Renal cortical epithelial cell (primary cell): Measurements from ENCODE around the gene SYTL4. TPM values are rescaled to one million over a fixed set of nuclear protein-coding genes. Genes with fewer than 3 reads are reported as not detected.
"Not testable (repeated sequence)": the region's sequence is repeated elsewhere in the genome, so short reads cannot be mapped to it uniquely, and the experiment has no call there.

ENCODE experiments used
- DNase-seq: peaks from one replicate; pipeline ENCODE4 v3.0.0-alpha.2; 2011; ENCODE audit warnings: low read depth
- total RNA-seq: library from RNA; depleted of rRNA; stranded (reverse); fragments of >200 nt; gene quantifications from 2 replicates; pipeline ENCODE4 v1.2.3, GENCODE V29; 2014

SYTL4 gene
- 7.1 and 8.6 TPM in 2 replicates for total RNA-seq

DNA sequence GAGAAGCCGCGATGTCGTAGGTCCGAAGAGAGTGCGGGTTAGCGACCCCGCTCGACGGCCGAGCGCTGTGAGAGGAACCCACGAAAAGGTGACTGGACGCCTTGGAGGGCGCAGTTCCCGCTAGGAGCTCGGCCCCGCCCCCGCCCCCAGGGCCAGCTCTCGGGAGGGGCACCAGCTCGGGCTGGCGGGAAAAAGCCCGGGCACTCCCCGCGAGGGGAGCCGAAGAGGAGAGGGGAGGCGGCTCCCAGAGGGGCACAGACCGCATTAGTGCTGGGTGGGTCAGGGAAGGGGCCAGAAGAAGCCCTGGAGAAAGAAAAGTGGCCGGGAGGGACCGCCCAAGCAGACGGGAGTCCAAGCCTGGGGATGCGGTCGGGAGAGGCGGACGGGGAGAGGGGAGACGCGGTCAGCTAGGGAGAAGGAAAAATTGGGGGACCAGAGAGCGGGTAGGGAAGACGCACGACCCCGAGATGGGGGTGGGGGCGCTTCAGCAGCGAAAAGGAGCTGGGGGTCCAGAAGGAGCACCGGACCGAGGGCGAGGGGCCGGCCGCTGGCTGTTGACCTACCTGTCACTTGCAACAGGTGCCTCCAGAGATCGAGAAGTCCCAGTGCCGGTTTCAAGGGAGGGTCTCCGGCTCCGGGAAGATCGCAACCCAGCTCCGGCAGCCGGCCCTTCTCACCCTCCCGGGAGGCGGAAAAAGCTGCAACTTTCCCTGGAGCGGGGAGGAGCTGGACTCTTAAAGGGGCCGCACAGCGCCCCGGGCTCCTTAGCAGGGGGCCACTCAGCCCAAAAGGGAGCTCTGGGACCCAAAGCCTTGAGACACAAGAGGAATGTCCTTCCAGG, at the start of gene SYTL4:
SYTL4 (minus strand) TSS at position 681 of the 841 bp plus-strand sequence. CDS start 30,084 bp downstream, outside the sequence.
- DNase-seq, result no peak

DNA sequence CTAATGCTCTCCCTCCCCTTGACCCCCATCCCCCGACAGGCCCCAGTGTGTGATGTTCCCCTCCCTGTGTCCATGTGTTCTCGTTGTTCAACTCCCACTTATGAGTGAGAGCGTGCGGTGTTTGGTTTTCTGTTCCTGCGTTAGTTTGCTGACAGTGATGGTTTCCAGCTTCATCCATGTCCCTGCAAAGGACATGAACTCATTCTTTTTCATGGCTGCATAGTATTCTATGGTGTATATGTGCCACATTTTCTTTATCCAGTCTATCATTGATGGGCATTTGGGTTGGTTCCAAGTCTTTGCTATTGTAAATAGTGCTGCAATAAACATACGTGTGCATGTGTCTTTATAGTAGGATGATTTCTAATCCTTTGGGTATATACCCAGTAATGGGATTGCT, 37.5 kb upstream of the SYTL4 start:
- not testable (repeated sequence) for DNase-seq

GRCh38 chrX:100768679-100769338, 36.9 kb upstream of the SYTL4 start:
- peak; percentile 53 for DNase-seq

- DNase-seq, result peak; percentile 28
Measured at GRCh38 chrX:100750883-100751282, 19.0 kb upstream of the SYTL4 start.

DNA sequence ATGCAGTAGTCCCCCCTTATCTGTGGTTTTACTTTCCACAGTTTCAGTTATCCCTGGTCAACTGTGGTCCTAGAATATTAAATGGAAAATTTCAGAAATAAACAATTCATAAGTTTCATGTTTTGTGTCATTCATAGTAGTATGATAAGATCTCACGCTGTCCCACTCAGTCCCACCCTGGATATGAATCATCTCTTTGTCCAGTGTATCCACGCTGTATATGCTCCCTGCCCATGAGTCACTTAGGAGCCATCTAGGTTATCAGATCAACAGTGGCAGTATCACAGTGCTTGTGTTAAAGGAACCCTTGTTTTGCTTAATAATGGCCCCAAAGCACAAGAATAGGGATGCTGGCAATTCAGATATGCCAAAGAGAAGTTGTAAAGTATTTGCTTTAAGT, 16.2 kb upstream of the SYTL4 start:
- DNase-seq, result peak; percentile 2

- DNase-seq, result no peak
Measured at GRCh38 chrX:100747703-100748102, 15.8 kb upstream of the SYTL4 start.

- DNase-seq, result no peak
Measured at GRCh38 chrX:100747090-100747489, 15.2 kb upstream of the SYTL4 start.

DNA sequence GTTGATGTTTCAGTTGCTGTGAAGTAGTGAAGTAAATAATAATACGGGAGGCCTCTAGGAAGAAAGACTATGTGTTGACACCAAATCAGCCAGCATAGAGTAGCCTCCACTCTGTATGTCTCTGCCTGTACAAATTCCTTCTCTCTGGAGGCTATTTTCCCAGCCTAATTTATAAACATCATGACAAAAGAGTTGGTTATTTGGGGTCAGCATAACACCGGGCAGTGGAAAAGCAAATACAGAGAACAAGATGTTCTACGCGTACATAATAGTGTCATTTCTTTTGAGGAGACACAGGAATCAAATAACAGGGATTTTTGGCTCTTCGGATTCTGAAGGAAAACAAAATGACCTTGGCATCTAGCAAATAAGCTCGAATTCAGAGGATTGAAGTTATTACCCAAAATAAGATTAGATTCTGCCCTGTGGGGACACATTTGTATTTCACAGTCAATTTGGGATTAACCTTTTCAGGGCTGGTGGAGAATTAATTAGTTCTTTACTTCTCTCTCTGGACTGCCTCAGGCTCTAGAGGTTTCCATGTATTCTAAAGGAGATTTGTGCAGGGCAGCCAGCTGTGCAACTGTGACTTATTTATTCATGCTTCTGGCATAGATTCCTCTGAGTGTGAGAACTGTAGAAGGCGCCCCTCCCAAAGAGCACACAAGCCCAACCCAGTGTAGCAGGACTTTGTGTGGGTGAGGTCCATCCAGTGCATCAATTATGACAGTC, 14.1 kb upstream of the SYTL4 start:
- peak; percentile 64 for DNase-seq

DNA sequence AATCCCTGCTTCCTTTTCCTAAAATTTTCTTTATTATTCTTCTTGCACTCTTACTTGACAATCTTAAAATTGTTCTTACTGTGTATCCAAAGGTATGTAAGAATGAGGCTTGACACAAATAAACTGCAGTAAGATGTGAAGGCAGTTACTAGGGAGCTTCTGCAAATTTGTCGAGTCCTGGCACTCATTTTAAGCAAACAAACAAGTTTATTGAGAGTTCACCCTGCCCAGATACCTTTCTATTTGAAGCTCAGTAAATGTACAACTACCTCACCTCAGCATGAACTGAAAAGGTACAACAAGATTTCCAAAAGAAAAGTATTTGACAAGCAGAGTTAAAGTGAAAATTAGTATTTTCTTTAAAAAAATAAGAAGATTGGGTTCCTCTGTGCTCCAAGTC, 13.3 kb upstream of the SYTL4 start:
- peak; percentile 1 for DNase-seq

GRCh38 chrX:100743009-100743607, 11.2 kb upstream of the SYTL4 start:
- DNase-seq, result no peak

DNA sequence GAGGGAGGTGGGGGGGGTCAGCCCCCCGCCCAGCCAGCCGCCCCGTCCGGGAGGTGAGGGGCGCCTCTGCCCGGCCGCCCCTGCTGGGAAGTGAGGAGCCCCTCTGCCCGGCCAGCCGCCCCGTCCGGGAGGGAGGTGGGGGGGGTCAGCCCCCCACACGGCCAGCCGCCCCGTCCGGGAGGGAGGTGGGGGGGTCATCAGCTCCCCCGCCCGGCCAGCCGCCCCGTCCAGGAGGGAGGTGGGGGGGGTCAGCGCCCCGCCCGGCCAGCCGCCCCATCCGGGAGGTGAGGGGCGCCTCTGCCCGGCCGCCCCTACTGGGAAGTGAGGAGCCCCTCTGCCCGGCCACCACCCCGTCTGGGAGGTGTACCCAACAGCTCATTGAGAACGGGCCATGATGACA, 7.9 kb downstream of the SYTL4 start:
- not testable (repeated sequence) for DNase-seq

DNA sequence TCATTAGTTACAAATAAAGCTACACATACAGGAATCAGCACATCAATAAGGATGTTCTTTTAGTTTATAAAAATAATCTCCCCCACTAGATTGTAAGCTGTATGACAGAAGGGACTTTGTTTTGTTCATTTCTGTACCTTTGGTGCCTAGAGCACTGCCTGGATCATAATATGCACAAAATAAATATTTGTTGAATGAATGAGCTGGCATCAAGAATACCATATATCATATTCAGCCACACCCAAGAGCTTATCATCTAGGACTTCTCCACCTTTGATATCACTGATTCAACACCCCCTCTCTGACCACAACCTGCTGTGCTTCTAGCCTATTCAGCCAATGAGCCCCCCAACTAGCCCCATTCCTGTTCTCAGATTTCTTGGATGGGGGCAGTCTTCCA, 10.6 kb downstream of the SYTL4 start:
- DNase-seq, result no peak

- DNase-seq, result no peak
Measured at GRCh38 chrX:100720301-100720700, 11.6 kb downstream of the SYTL4 start.

DNA sequence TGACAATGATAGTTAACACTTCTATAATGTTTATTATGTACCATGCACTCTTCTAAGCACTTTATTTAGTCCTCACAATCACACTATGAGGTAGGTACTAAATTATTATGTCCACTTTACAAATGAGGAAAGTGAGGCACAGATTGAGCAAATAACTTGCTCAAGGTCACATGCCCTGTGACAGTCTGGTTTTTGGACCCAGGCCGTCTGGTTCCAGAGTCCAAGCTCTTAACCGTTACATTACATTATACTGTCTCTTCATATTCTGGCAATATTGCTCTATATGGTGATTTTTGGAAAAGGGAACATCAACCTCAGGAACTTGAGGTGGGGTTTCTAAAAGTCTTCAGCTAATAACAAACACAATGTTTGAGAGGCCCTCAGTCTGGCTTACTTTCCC, 12.8 kb downstream of the SYTL4 start:
- no peak for DNase-seq

DNA sequence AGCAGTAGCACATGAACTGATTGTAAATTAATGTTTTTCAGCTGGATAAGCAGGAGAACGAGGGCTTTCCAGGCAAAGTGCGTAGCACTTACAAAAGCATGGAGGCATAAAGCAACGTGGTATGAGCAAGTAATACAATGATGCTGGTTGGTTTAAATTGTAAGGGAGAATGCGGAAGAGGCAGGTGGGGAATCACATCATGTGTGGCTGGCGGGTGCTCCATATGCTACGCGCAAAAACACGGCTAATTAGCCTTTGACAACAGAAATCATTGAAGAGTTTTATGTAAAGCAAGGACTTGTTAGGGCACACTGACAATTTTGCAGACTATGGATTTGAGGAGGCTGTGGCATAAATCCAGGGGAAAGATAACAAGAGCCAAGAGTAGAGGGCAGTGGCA, 14.6 kb downstream of the SYTL4 start:
- DNase-seq, result no peak

DNA sequence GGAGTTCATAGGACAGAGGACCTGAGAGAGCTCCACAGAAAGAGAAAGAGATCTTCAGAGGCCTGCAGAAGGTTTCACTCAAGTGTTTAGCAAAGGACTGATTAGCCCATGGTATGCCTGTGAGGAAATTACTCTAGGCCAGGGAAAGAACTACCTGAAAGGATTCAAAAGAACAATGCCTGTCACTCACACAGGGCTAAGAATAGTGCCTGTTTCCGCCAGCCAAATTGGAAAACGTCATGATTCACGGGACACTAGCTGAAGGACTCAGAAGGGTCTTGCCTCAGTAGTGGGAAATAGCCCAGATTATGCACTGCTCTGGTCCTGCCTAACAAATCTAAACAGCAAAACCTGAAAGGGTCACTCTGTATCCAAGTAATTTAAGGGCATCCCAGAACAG, 21.1 kb downstream of the SYTL4 start:
- no peak for DNase-seq

DNA sequence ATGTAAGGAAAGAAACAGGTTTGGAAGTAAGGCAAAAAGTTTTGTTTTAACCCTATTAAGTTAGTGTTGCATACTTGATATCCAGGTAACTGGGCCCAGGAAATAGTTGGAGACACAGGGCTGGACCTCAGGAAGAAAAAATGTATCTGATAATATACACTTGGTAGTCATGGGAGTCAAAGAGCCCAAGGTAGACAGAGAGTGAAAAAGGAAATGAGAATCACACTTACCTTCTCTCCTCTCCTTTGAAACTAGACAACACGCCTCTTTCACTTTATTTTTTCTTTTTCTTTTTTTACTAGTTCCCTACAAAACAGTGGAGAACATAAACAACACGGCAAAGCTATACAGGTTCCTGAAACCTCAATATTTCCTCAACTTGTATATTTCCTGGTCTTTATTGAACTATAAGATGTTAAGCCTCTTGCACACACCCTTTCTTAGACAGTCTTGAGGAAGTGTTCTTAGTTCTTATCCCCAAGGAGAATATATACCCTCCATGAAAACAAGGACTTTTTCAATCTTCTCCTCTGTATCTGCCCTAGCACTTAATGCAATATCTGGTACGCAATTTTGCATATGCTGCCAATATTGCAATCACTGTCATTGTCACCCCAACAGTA, 27.2 kb downstream of the SYTL4 start:
- DNase-seq, result no peak

- no peak for DNase-seq
Measured at GRCh38 chrX:100700809-100701208, 31.1 kb downstream of the SYTL4 start.

DNA sequence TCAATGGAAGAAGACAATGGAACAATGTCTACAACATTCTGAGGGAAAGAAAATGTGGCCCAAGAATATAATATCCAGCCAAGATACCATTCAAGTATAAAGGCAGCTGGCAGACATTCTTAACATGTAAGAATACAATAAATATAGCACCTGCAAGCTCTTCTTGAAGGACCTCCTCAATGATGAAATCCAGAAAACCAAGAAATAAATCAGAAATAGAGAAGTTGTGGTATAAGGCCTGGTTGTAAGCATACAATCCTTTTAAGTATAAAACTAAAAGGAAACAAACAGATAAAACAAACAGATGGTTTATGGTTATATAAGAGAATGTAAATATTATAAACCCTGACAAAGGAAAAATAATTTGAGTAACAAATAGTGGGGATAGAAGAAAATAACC, 33.4 kb downstream of the SYTL4 start:
- DNase-seq, result no peak

DNA sequence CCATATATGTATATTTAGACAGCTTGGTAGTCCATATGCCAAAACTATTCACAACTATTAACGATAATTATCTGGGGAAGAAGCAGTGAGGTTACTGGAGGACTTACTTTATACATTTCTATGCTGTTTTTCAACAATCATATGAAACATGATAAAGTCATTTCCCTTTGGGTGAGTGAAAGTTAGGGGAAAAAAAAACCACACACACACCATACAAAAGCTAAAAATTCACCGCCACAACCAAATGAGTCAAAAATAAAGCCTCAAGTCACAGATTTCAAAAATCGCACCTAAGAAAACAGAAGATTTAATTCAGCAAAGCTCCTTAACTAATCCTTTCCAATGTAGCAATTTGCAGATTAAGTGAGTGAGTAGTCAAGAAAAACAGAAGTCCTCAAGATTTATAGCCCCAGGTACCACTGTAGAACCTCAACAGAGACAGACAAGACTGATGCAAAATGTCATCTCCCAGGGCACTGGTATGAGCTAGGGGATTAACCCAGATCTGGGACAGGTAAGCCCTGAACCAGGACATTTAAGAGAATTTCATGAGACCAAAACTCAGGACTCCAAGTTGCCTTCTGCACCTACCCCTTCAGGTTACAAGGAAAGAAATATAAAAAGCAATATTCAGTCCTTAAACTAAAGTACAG, 35.1 kb downstream of the SYTL4 start:
- DNase-seq, result no peak

- peak; percentile 42 for DNase-seq
Measured at GRCh38 chrX:100695991-100696390, 35.9 kb downstream of the SYTL4 start.
